CD4-positive, alpha-beta T cell treated with Interferon gamma for 1 hour (primary cell): Measurements from ENCODE around the gene SMARCD2.
A peak's percentile ranks its signal among the peaks of the same experiment; 100 is the strongest.

Experiments
- DNase-seq: peaks from one replicate; pipeline ENCODE4 v3.0.0-alpha.2; 2020

The SMARCD2 gene

DNA sequence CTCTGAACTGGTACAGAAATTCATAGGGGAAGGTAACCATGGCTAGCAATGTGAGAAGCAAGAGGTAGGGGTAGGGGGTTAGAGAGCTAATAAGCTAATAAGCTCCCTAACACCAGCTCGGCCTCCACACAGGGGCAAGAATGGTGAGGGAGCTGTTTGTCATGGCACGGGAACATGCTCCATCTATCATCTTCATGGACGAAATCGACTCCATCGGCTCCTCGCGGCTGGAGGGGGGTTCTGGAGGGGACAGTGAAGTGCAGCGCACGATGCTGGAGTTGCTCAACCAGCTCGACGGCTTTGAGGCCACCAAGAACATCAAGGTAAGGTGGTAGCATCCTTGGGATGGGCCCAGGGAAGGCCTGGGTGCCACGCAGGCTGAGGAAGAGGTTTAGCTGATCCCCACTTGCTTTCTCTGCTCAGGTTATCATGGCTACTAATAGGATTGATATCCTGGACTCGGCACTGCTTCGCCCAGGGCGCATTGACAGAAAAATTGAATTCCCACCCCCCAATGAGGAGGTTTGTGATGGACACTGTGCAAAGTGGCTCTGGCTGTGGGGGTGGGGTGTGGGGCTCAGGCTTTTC is 11.5 kb downstream of the SMARCD2 start:
- no peak for DNase-seq

- DNase-seq, result no peak
These were observed 12.2 kb downstream of the SMARCD2 start for GRCh38 chr17:63830278-63830677.

DNA sequence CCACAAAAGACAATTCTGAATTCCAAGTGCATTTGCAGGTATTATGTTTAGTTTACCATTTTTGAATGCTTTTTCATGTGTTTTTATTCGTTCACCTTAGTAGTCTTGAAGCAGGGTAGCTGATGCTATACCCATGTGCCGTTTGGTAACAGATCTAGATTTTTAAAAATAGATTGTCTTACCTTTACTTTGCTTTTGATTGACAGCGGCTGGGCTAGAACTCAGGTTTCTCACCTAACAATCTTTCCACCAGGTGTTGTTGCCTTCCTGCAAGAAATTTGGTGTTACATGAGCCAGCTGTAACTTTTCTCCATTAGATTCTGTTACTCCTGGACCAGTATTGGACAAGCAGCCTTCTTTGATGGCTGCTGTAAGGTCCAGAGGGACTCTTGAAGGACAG is 13.5 kb downstream of the SMARCD2 start:
- no peak for DNase-seq

GRCh38 chr17:63827801-63828221 is 14.7 kb downstream of the SMARCD2 start:
- DNase-seq, result no peak

DNA sequence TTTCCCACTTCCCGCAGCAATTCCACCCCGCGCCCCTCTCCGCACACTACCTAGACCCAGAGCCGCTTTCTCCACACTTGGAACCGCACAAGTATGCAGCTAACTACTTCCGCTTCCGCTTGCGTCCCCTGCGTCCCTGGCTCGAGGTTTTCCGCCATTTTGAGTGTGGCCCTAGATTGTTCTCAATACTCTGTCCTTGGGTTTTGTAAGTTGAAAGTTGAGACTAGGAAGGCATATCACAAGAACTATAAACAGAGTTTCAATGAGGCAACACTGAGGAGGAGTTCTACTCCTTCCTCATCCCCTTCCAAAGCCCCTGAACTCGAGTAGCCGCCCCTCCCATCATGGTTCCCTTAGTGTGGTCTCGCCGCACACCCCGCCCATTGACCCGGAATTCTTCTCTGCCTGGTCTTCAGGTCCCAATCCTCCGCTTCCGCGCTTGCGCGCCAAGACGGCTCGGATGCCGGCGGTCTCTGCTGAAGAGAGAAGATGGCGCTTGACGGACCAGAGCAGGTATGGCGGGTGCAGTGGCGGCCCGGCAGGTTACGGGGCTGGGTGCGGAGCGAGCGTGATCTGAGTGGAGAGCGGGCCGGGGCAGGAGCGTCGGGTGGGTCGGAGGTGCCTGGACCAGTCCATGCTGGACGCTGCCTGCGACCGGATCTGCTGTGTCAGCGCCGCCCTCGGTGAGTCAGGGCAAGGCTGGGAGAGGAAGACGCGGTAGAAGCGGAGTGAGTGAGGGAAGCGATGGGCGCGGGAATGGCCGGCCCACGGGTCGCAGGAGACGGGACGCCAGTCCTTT is 15.3 kb downstream of the SMARCD2 start, which contains the start of the genes FTSJ3 and PSMC5:
Gene FTSJ3 (minus strand): TSS at position 662 of the 799 bp plus-strand sequence. CDS start 761 bp downstream, outside the sequence.
Gene PSMC5 (plus strand): TSS at position 430 of the 799 bp plus-strand sequence. CDS start 60 bp downstream, at position 490.
- peak; percentile 96 for DNase-seq

GRCh38 chr17:63826468-63827001 is 15.9 kb downstream of the SMARCD2 start:
- DNase-seq, result no peak

DNA sequence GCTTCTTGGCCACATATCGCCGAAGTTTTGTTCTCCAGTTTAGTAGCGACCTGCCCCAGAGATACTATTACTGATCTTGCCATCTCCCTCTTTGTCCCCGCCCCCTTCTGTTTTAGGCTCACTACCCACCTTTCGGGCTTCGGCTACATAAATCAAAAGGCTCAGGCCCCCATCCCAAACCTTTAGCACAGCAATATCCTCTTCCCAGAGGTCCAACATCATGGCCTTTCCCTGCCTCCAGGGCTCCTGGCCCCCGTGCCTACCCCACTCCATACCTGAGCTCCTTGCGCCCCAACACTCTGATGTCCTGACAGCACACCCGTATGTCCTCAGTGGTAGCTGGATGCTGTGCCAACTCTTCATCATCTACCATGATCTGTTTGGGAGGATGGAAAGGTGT is 18.1 kb downstream of the SMARCD2 start:
- no peak for DNase-seq

DNA sequence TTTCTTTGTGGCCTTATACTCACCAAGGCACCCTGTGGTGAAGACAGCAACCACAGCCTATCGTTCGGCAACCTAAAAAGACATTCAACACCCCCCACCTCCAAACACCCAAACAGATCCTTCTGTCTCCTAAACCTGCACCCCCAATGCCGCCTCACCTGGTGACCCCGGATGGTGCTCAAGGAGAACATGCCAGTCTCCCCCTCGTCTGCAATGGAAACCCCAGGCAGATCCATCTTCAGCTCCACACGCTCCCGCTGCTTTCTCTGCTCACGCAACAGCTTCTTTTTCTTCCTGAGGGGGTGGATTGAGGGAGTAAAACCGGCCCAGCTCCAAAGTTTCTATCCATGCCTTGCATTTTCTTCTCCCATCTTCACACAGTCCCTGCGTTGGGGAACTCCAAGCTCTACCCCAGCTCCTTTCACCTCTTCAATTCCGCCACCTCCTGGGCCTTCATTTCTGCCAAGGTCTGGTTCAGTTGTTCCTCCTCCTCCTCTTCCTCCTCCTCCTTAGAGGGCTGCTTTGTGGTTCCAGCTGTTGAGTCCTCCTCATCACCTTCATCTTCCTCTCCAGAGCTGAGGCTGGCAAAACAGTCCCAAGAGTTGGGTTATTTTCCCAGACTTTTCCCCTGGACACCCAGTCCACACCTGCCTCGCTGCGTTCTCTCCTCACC is 18.7 kb downstream of the SMARCD2 start:
- no peak for DNase-seq

DNA sequence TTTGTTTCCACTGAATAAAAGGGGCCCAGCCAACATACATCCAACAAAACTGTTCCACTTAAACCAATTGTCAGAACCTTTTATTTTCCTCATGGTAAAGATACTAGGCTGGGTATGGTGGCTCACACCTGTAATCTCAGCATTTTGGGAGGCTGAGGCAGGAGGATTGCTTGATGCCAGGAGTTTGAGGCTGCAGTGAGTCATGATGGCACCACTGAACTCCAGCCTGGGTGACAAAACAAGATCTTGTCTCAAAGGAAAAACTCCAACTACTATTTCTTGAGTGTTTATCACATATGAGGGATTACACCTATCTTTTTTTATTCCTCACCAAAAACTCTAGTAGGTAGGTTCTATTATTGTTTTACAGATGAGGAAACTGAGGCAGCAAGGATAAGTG is 19.9 kb downstream of the SMARCD2 start:
- no peak for DNase-seq

DNA sequence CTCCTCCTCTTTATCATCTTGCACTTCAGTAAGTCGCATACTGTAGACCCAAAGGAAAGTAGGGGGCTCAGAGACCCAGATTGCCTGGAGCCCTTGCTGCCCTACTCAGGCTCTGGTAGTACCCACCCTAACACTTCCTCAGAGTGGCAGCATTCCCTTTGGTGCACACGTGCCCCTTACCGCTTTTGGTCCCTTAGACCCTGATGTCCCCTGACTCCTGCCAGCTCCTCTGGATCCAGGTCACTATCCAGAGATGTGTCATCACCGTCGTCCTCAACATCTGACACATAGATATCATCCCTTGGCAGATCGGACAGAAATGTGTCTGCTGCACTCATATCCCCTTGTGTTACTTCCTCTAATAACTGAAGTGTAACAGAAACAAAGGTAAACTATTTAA is 20.7 kb downstream of the SMARCD2 start:
- DNase-seq, result no peak

GRCh38 chr17:63820963-63821561 is 21.4 kb downstream of the SMARCD2 start:
- no peak for DNase-seq

GRCh38 chr17:63819585-63820537 is 22.6 kb downstream of the SMARCD2 start:
- no peak for DNase-seq

DNA sequence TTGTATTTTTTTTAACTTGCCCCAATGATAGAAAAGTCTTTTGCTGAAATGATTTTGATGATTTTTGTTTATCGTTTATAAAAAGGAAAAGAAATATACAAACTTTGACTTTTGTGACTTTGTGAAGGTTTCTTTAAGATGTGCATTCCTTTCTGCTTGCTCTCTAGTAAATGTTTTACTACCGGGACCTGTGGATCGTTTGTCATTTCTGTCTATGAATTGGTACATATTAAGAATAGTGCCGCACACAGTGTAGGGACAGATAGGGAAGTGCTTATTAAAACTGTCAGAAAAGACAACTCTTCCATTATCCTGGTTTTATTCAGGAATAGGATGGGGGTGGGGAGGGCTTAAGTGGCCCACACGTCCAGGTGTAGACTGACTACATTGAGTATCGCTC is 23.4 kb downstream of the SMARCD2 start:
- no peak for DNase-seq

DNA sequence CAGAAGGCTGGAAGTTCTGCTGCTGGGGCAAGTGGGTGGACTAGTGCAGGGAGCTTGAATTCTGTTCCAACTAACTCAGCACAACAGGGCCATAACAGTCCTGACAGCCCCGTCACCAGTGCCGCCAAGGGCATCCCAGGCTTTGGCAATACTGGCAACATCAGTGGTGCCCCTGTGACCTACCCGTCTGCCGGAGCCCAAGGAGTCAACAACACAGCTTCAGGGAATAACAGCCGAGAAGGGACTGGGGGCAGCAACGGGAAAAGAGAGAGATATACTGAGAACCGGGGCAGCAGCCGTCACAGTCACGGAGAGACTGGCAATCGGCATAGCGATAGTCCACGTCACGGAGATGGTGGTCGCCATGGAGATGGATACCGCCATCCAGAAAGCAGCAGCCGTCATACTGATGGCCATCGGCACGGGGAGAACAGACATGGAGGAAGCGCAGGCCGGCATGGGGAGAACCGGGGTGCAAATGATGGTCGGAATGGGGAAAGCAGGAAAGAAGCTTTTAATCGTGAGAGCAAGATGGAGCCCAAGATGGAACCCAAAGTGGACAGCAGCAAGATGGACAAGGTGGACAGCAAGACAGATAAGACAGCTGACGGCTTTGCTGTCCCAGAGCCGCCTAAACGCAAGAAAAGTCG is 24.6 kb downstream of the SMARCD2 start:
- DNase-seq, result no peak

DNA sequence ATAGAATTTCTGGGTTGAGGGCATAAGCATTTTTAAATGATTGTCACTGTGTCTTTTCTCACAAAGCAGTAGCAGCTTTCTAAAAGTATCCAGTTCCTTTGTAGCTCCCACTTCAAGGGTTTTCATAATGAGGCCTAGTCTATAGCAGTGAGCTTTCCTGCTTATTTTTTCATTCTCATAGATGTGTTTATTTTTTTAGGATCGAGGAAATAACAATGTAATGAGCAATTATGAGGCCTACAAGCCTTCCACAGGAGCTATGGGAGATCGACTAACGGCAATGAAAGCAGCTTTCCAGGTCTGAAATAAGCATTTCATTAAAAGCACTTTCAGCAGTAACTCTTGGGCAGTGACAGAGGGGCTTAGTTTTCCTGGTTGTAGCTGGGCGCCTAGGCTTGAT is 25.8 kb downstream of the SMARCD2 start:
- DNase-seq, result no peak

GRCh38 chr17:63816123-63816522 is 26.4 kb downstream of the SMARCD2 start:
- no peak for DNase-seq

DNA sequence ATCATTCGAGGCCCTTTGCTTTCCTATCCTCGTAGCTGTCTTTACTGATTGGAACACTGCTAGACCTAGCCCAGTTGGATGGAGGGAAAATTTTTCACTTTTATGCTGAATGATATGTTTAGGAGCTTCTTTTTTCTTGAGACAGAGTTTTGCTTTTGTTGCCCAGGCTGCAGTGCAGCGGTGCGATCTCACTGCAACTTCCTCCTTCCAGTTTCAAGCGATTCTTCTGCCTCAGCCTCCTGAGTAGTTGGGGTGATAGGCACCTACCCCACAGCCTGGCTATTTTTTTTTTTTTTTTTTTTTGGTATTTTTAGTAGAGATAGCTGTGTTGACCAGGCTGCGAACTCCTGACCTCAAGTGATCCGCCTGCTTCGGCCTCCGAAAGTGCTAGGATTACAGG is 32.5 kb downstream of the SMARCD2 start:
- no peak for DNase-seq

DNA sequence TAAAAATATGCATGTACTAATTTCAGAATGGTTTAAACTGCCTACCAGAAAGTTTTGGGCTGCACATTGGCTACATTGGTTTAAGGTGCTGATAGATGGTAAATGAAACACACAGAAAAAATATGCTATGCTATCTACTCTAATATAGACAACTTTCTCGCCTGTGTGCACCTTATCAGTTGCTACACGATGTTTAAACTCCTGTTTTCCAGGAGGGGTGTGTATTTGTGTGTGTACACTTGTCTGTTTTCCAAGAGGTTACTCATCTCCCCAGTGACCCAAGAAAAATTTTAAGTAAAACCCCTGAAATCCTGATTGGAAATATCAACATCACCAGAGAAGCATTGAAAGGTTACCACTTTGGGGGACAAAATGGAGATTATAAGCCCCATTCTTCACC is 36.9 kb downstream of the SMARCD2 start:
- no peak for DNase-seq

DNA sequence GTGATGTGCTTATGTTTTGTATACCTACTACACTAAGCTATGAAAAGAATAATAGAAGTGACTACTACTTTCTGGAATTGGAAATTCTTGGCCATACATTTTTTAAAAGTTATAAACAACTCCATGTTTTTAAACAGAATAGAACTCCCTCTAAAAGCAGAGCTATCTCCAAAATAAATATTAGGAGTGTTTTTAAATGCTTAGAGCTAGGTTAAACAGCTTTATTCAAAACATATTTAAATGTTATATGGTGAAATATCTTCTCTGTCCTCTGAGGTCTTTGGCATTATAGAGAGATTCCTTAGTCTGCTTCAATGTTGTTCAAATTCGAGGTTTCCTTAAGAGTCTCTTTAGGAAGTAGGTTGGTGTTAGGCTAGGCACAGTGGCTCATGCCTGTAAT is 38.2 kb downstream of the SMARCD2 start:
- no peak for DNase-seq

DNA sequence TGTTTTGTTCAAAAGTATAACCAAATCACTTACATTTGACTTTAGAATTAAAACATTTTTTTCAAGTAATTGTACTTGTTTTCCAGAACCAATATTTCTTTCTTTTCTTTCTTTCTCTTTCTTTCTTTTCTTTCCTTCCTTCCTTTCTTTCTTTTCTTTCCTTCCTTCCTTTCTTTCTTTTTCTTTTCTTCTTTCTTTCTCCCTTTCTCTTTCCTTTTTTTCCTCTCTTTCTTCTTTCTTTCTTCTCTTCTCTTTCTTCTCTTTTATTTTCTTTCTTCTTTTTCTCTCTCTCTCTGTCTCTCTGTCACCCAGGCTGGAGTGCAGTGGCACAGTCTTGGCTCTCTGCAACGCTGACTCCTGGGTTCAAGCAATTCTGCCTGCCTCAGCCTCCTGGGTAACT is 41.7 kb downstream of the SMARCD2 start:
- DNase-seq, result no peak

- DNase-seq, result no peak
These were observed 43.8 kb downstream of the SMARCD2 start for GRCh38 chr17:63798572-63799106.
